Hematopoietic multipotent progenitor cell treated with erythropoietin and hydrocortisone succinate and interleukin-3 and kit ligand, for 8 days (in vitro differentiated cells): Measurements from ENCODE around the gene RNF26.

Experiments
- DNase-seq: peaks from one replicate; pipeline ENCODE4 v3.0.0-alpha.2; 2015

Gene RNF26

DNA sequence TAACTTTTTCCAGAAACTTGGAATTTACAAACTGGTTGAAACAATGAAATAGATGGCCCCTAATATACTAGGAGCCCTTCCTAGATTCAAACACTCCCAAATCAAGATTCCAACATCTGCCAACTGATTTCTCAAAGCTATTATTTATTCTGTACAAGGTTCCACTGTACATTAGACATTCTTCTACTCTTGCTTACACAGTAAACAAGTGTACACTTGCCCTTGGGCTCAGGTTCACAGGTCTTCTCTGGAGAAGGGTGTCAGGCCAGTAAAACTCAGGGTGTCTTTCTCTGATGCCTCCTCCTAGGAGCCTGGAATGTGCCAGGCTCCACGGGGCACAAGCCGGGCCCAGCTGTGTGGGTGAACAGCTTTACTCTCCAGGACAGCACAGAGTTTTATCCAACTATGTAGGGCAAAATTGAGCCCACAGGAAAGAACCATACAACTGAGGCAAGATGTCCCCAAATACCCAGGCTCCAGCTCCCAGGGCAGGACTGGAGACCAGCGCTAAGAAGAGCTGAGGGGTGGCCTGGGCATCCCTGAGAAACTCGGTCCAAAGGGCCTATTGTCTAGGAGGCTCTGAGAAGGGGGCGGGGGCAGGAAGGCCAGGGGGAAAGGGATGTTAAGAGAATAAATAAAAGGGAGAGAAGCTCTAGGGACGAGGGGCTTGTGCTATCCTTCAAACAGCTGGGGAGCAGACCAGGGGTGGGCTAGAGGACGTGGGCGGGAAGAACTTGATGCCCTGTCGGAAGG, 20.9 kb downstream of the RNF26 start:
- no peak for DNase-seq

- DNase-seq = peak; percentile 71
These were observed 22.2 kb downstream of the RNF26 start for GRCh38 chr11:119356349-119357031.

DNA sequence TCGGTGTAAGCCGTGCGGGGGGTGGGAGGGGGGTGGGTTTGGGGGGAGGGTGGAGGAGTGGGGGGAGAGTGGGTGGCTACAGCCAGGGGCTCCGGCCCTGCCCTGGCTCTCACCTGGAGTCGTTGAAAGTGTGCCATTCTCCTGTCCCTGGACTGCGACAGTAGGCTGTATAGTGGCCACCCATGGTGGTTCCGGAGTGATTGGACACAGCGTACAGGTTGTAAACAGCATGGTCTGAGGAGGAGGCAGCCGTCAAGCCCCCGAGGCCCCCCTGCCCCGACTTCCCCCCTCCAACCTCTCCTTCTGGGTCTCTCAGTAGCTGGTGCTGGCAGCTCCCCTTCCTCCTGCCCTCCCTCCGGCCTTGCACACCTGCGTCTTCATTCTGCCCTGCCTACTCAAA, 22.7 kb downstream of the RNF26 start:
- DNase-seq = no peak

GRCh38 chr11:119359365-119360214, 25.3 kb downstream of the RNF26 start:
- no peak for DNase-seq

- DNase-seq = no peak
These were observed 26.9 kb downstream of the RNF26 start for GRCh38 chr11:119361056-119361787.

DNA sequence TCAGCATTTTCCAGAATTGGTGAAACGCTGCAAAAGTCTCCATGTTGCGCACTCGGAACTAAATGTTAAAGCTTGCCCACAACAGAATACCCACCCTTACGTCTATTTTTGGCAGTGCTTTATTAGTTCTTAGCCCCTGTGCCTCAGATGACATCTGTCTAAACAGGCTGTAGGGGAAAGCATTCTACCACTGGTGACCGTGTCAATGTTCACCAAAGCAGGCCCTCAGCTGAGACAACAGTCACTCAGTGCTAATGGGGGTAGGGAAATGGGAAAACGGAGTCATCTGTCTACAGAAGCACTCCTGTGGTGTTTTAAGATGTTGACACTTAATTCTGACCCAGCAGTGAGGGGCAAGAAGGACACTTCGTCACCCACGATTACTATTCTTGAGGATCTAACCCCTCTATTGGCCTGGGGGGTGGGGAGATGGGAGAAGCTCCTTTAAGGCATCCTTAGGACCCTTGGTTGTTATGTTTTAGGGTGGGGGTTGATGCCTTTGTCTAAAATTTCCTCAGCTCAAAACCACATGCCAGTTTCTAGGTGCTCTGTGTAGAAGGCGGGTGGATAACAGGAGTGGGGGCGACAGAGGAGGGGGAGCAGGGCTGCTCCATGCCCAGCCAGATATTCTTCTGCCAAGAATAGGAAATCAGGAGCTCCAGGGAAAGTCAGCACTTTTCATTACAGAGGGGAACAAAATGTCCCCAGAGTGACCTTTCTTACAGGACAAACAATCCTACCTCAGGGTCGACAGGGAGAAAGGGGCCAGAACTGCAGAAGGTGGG, 27.8 kb downstream of the RNF26 start:
- no peak for DNase-seq

- DNase-seq = no peak
These were observed 28.4 kb downstream of the RNF26 start for GRCh38 chr11:119362741-119363080.

GRCh38 chr11:119363081-119363850, 28.9 kb downstream of the RNF26 start:
- no peak for DNase-seq

DNA sequence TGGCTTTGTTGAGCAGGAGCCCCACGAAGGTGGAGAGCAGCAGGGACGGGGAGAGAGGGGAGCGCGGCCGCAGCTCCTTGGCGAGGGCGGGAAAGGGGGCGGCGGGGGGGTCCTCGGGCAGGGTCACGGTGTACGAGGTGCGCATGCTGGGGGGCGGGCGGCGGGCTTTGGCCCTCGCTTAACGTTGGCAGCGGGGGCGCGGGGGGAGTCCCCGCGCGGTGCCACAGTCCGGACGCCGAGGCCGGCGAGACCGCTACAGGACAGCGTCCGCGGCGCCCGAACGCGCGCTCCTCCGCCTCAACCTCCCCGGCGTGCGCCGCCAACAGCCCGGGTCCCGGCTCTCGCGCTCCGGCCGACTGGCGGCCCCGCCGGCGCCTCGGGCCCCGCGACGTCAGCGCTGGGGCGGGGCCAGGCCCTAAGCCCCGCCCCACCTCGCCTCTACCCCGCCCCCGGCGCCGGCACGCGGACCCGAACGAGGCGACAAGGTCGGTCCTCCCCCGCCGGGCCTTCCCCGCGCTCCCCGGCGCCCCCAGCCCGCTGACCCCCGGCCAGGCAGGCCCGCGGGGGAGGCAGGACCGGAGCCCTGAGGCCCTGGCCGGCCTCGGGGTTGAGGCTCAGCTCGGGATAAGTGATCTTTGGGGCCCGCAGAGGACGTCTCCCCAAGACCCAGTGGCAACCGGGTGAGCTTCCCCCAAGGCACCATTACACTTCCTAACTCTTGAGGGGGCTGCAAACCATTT, 29.7 kb downstream of the RNF26 start:
- DNase-seq = peak; percentile 19

DNA sequence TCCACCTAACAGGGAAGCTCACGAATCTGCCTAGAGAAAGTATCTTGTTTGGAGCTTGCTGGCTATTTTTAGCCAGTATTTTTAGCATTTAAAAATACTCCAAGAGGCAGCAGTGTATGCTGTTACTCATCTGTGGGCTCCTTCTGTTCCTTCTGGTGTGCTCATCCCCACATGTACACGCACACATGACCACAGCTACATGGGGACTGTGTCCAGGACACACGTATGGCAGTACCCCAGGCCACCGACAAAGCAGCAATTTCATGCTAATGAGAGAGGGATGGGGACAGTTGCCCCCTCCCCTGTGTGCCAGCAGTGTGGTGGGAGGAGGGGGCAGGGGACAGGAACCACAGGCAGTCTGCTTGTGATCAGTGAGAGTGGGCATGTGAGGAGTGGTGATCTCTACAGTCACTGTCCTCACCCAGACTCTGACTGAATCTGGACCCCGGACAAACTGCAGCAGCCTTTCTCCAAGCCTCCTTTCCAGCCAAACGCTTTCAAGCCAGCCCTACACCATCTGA, 30.8 kb downstream of the RNF26 start:
- no peak for DNase-seq

- no peak for DNase-seq
These were observed 32.6 kb downstream of the RNF26 start for GRCh38 chr11:119366690-119367620.

DNA sequence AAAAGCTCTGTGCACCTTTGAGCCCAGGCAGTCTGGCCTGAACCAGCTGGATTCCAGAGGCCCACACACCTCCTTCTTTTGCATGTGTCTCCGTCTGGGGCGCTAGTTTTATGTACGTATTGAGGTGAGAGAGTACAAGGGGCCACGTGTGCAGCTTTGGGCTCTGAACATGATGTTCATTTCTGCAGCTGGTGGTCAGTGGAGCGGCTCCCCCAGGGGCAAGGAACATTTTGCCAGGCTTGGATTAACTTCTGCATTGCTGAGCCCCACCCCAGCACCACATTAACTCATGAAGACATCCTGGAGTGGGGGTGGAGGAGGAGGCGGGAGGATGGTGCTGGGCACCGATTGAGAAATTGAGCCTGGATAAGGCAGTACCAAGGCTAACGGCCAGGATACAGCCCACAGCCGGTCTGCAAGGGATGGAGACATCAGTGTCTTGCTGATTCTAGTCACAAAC, 33.4 kb downstream of the RNF26 start:
- DNase-seq = no peak

DNA sequence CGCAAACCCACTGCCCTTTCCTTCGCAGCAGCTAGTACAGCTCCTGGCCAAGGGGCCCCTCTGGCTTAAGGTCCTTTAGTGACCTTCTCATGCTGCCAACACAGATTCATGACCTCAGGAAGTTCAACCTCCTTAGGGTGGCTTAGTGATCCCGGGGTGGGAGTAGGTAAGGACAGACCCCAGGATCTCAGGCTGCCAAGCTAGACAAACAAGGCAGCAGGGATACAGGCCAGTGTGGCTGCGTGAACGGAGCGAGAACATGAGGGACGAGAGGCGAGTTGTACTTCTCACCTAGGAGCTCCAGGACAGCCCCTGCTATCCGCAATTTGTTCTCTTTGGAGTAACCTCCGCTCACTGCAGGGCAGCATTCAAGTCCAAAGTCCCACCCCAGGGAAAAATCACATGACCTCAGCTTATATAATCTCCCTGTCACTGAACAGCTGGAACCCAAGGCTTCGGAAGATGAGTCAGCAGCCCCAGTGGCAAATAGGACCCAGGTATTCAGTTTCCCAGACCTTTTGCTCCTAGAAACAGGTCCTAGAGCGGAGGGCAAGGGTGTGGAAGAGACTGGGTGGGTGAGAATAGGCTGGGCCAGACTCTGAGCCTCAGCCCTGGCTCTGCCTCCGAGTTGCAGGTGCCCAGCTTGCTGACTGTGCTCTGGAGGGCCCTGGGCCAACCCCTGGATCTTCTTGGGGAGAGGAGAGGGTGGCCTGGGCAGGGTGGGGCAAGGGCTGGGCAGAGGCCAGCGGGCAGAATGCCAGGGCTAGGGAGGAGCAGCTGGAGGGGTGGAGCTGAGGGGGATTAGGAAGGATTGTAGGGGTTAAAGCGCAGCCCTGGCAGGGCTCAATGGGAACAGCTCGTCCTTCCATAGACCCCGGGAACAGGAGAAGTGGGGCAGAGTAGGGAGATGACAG, 34.1 kb downstream of the RNF26 start:
- peak; percentile 74 for DNase-seq

DNA sequence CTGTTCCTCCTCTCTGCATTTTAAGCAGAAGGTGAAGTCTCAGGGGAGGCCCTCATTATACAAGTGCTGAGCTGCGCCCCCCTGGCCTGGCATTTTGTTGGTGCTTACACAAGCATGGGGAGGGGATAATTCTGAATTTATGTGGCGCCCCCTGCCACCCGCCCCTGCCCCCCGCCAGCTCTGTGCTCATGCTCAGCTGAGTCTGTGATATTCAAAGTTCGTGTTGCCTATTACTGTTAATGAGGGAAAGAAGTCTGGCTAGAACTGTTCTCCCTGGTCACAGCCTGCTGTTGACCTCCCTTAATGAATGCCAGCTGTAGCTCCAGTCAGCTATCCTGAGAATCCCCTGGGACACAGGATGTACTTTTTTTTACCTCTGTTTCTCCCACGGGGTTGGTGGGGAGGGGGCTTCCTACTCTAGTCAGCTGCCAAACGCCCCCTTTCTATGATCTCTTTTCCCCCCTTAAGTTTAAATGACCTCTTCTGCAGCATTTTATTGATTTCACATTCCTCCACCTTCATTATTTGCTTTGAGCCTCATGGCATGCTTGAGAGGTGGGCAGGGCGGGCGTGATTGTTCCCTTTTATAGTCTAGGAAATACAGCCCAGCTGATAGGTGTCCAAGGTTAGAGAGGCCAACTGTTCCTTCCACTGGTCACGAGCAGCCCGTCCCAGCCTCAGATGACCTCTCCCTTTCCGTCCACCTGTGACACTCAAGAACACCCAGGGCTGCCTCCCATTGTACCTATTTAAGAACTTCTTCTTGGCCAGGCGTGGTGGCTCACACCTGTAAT, 35.0 kb downstream of the RNF26 start:
- no peak for DNase-seq

GRCh38 chr11:119370486-119371046, 36.2 kb downstream of the RNF26 start:
- no peak for DNase-seq

GRCh38 chr11:119371067-119371601, 36.8 kb downstream of the RNF26 start:
- DNase-seq = no peak
